HL-60 (cell line): Measurements from ENCODE around the gene FAM184A.

Source experiments
- DNase-seq, 2 experiments: peaks; one replicate each; pipeline ENCODE4 v3.0.0-alpha.2; 2010 to 2020; ENCODE audit warnings: low read depth in 1 of 2, low spot score in 1 of 2
- H3K27ac ChIP-seq: fragments of 250-450 bp; sonication (Bioruptor Pico); replicated peaks from 2 replicates; pipeline ENCODE4 v1.5.1; 2020; ENCODE audit warnings: mild to moderate bottlenecking, moderate library complexity
- H3K27me3 ChIP-seq: fragments of 250-450 bp; sonication (Bioruptor Pico); 2 replicates; pipeline ENCODE4 v1.5.1; 2021; ENCODE audit warnings: mild to moderate bottlenecking, moderate library complexity; ENCODE audit not compliant: insufficient read depth, poor library complexity, severe bottlenecking
- H3K4me3 ChIP-seq: replicated peaks from 2 replicates; pipeline ENCODE4 v1.5.1; 2011; ENCODE audit warnings: mild to moderate bottlenecking, control low read depth, low read length; ENCODE audit not compliant: insufficient read depth
- GABPA ChIP-seq: IDR thresholded peaks from 2 replicates; pipeline ENCODE4 v1.6.1; 2012; ENCODE audit warnings: low read depth
- POLR2AphosphoS5 ChIP-seq: IDR thresholded peaks from 2 replicates; pipeline ENCODE4 v1.6.1; 2012; ENCODE audit warnings: low read depth
- SPI1 ChIP-seq: IDR thresholded peaks from 2 replicates; pipeline ENCODE4 v1.6.1; 2012; ENCODE audit warnings: low read depth, mild to moderate bottlenecking, borderline replicate concordance
- TF ChIP-seq, protein P1 (sequence below): IDR thresholded peaks from 2 replicates; pipeline ENCODE4 v1.6.1; 2012; ENCODE audit warnings: low read depth; ENCODE audit not compliant: insufficient replicate concordance
- TF ChIP-seq, protein P2 (sequence below): IDR thresholded peaks from one replicate; pipeline ENCODE4 v1.5.1; 2011; ENCODE audit warnings: low read length, control low read depth, inconsistent platforms; ENCODE audit not compliant: insufficient read depth

The FAM184A gene

DNA sequence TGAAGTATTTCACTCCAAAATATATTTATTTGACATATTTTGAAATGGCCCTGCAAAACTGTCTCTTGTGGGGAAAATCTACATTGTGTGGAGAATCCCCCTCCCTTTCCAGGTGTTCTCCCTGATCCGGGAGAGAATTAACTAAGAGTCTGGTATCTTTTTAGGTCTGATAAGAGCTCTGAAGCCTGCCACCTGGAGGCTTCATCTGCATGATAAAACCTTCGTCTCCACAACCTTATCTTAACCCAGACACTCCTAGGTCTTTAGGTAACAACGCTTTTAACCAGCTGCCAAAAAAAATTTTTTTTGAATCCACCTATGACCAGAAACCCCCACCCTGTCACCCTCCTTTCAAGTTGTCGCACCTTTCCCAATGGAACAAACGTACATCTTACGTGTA lies 43.0 kb downstream of the FAM184A start:
- no peak overlapping the region for H3K27ac ChIP-seq
- H3K27me3 ChIP-seq, result no peaks in the 10 kb centered on the region
- DNase-seq, result no peak

DNA sequence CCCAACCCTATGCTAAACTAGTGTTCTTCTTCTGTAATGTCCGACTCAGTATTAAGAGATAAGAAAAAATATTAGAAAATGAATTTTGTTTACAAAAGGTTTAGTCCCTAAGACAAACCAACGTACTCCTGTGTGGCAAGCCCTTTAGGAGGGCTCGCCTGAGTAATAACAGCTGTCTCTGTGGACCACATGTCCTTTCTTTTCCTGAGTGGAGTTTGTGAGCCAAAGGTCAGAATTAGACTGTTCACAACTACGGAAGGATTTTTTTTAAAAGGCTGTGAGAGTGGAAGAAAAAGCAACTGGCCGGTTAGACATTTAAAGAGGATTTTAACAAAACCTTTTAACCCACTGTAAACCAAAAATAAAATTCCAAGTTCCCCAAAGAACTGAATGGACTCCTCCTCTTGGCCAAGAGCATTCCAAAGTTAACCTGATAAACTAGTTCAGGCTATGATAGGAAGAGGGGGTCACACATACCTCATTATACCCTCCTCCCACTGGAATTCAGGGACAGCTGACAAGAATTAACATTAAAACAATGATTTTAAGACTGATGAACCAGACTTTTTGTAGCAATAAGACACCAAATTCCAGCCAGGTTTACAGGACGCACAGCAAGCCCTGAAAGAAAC lies 43.5 kb downstream of the FAM184A start:
- H3K4me3 ChIP-seq, result no peak overlapping the region
- no peak overlapping the region for H3K27ac ChIP-seq
- DNase-seq, result no peak
- TF ChIP-seq GABPA (no peak), POLR2AphosphoS5 (no peak), SPI1 (no peak)
- TF ChIP-seq, protein P1, sequence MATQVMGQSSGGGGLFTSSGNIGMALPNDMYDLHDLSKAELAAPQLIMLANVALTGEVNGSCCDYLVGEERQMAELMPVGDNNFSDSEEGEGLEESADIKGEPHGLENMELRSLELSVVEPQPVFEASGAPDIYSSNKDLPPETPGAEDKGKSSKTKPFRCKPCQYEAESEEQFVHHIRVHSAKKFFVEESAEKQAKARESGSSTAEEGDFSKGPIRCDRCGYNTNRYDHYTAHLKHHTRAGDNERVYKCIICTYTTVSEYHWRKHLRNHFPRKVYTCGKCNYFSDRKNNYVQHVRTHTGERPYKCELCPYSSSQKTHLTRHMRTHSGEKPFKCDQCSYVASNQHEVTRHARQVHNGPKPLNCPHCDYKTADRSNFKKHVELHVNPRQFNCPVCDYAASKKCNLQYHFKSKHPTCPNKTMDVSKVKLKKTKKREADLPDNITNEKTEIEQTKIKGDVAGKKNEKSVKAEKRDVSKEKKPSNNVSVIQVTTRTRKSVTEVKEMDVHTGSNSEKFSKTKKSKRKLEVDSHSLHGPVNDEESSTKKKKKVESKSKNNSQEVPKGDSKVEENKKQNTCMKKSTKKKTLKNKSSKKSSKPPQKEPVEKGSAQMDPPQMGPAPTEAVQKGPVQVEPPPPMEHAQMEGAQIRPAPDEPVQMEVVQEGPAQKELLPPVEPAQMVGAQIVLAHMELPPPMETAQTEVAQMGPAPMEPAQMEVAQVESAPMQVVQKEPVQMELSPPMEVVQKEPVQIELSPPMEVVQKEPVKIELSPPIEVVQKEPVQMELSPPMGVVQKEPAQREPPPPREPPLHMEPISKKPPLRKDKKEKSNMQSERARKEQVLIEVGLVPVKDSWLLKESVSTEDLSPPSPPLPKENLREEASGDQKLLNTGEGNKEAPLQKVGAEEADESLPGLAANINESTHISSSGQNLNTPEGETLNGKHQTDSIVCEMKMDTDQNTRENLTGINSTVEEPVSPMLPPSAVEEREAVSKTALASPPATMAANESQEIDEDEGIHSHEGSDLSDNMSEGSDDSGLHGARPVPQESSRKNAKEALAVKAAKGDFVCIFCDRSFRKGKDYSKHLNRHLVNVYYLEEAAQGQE, result no peak
- TF ChIP-seq, protein P2, sequence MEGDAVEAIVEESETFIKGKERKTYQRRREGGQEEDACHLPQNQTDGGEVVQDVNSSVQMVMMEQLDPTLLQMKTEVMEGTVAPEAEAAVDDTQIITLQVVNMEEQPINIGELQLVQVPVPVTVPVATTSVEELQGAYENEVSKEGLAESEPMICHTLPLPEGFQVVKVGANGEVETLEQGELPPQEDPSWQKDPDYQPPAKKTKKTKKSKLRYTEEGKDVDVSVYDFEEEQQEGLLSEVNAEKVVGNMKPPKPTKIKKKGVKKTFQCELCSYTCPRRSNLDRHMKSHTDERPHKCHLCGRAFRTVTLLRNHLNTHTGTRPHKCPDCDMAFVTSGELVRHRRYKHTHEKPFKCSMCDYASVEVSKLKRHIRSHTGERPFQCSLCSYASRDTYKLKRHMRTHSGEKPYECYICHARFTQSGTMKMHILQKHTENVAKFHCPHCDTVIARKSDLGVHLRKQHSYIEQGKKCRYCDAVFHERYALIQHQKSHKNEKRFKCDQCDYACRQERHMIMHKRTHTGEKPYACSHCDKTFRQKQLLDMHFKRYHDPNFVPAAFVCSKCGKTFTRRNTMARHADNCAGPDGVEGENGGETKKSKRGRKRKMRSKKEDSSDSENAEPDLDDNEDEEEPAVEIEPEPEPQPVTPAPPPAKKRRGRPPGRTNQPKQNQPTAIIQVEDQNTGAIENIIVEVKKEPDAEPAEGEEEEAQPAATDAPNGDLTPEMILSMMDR, result no peak
- H3K27me3 ChIP-seq, result no peaks in the 10 kb centered on the region

More for the DNA sequence above, 43.0 kb downstream of the FAM184A start:
- H3K4me3 ChIP-seq, result no peak overlapping the region
- TF ChIP-seq POLR2AphosphoS5 (no peak), GABPA (no peak), SPI1 (no peak)
- TF ChIP-seq, protein P2, result no peak
- TF ChIP-seq, protein P1, result no peak

DNA sequence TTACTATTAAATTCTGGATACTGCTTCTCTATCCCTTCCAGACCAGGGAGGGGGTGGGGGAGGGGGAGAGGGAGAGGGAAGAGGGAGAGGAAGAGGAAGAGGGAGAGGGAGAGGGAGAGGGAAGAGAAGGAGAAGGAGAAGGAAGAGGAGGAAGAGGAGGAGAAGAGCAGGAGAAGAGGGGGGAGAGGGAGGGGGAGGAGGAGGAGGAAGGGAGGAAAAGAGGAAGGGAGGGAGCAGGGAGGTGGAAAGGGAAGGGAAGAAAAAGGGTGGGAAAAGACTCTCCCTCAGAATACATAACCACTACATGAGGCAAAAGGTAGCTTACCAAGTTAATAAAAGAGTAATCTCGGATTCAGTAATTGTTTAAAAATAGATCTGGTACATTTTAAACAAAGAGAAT lies 46.0 kb downstream of the FAM184A start:
- Histone ChIP-seq H3K4me3 (no peak overlapping the region), H3K27ac (no peak overlapping the region), H3K27me3 (no peaks in the 10 kb centered on the region)
- peak in 1 of 2 experiments; percentile 6 for DNase-seq
- TF ChIP-seq SPI1, result no peak
- no peak for TF ChIP-seq GABPA
- TF ChIP-seq, protein P2, result no peak
- TF ChIP-seq, protein P1, result no peak
- TF ChIP-seq POLR2AphosphoS5, result no peak
